ENCODE measurements around the gene OPTN.

DNA sequence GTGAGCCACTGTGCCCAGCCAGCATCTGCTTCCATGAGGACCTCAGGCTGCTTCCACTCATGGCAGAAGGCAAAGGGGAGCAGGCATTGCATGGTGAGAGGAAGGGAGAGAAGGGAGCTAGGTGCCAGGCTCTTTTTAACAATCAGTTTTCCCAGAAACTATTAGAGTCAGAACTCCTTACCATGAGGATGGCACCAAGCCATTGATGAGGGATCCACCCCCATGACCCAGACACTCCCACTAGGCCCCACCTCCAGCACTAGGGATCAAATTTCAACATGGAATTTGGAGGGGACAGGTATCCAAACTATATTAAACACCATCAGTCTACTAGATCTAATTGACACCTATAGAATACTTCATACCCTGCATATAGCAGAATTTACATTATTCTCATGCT lies 47.2 kb downstream of the OPTN start:
- no peak for TF ChIP-seq CTCF (IDR thresholded peaks at IDR 0.05; ENCODE audit: poor library complexity)
- TF ChIP-seq EZH2 (IDR thresholded peaks at IDR 0.05; ENCODE audit: borderline replicate concordance): no peak

All from hepatocyte (in vitro differentiated cells).